AG08396 (cell line): ENCODE results near the gene C1orf174.
A peak's percentile ranks its signal among the peaks of the same experiment; 100 is the strongest.

Source experiments
- DNase-seq: peaks from one replicate; pipeline ENCODE4 v3.0.0; 2012; ENCODE audit warnings: low spot score, mixed read lengths

The C1orf174 gene

DNA sequence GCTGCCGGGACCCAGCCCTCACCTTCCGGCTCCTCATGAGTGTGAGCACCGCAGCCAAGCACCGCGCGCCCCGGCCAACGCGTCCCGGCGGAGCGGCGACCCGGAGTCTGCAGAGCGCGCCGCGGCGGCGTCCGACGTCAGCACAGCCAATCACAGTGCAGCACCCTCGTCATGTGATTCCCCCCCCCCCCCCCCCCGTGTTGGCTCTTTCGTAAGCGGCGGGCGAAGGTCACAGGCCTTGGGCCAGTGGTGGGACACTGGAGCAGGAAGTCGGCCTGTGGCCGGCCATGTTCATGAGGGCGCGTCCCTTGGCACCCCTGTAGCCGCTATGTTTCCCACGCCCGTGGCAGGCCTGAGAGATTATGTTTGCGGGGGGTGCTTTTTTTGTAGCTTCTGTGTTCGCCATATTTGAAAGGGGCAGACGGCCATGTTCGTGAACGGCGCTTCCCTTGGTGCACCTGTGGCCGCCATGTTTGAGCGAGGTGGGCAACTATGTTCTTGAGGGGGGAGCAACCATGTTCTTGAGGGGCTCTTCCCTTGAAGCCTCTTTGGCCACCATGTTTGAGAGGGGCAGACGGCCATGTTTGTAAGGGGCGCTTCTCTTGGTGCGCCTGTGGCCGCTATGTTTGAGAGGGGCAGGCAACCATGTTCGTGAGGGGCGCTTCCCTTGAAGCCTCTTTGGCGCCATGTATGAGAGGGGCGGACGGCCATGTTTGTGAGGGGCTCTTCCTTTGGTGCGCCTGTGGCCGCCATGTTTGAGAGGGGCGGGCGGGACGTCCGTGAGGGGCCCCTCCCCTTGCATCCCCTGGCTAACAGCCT lies at the start of gene C1orf174:
C1orf174 (minus strand) TSS at position 123 of the 819 bp plus-strand sequence; CDS start at position 37, 86 bp downstream.
- peak; percentile 98 for DNase-seq

DNA sequence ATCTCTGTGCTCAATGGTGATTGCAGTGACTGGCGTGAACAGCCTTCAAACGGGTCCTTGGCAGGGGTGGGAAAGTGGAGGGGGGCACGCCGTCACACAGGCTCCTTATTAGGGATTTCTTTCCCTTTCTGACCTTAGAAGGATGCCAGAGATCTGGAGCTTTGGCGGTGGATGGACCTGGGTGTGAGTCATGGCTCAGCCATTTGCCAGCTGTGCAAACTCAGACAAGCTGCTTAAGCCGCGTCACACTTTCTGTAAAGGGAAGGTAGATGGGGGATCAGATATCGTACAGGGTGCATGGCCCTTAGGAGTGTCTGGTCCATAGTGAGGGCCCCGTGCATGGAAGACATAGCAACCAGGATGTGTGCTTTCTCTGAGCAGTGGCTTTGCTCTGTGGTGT lies 48.3 kb upstream of the C1orf174 start:
- DNase-seq = no peak

DNA sequence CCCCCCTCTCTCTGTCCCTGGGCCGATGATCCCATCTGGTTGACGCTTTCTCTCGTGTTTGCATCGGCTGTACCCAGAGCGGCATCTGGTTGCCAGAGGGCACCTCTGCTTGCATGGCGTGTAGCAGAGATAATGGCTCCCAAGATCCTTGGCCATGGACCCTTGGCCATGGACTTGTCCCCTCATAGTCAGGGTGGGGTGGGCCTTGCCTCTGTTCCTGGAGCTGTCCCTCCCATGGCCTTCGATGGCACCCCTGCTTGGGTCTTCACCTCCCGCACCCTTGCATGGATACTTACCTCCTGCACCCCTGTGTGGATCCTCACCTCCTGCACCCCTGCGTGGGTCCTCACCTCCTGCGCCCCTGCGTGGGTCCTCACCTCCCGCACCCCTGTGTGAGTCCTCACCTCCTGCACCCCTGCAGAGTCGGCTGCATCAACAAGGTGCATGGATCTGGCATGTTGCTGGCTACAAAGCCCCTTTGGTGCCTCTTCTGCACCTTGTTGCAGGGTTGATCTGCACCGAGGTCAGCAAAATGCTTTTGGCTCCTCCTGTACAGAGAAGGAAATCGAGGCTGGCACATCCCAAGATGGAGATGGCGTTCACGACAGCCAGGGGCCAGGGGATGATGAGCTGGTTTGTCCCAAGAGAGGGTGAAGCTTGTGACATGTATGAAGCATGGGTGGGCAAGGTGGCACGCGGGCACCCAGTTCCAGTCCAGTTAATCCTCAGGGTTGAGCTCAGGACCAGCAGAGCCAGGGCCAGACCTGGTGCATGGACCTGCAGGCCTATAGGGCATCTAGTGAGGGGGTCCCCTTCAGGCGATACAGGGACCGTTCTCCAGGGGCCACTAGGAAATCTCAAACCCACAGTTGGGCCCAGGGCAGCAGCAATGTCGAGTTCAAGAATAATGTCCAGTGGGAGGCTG lies 46.1 kb upstream of the C1orf174 start:
- no peak for DNase-seq

DNA sequence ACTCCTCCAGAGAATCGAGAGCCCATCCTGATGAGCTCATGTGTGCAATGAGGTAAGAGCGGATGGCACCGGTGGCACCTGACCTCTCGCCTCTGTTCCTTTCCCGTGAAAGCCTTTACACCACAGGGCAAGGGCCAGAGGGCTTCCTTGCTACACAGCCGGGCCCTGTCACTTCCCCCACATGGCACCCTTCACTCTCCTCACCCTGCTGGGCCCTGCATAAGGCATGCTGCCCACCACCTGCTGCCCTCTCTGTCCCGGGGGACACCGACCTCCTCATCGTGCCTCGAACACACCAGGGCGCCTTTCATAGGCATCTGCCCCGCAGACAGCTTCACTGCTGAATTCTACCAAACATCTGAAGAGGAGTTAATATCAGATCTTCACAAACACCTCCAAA lies 45.1 kb upstream of the C1orf174 start:
- DNase-seq = no peak

DNA sequence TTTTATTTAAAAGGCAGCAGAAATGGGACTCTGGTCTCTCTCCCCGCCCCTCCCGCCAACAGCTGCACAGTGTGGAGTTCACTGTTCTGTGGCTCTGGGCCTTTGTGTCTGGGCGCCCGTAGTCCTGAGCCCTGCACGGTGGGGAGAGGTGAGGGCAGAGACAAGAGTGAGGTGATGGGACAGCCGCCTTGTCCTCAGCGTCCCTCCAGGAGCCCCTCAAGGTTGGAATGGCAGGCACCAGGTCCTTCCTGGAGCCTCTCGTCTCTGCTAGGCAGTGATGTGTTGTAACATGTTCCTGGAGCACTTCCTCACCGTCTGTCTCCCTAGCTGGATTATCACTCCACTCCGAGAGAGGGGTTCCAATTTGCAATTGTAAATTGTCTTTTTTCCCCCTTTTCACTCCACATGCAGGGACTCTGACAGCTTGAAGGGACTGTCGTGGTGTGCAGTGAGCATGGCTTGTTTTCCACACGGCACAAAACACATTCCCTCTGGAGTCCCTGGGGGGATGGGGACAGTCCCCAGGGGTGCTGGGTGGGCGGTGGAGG lies 44.6 kb upstream of the C1orf174 start:
- DNase-seq = no peak

DNA sequence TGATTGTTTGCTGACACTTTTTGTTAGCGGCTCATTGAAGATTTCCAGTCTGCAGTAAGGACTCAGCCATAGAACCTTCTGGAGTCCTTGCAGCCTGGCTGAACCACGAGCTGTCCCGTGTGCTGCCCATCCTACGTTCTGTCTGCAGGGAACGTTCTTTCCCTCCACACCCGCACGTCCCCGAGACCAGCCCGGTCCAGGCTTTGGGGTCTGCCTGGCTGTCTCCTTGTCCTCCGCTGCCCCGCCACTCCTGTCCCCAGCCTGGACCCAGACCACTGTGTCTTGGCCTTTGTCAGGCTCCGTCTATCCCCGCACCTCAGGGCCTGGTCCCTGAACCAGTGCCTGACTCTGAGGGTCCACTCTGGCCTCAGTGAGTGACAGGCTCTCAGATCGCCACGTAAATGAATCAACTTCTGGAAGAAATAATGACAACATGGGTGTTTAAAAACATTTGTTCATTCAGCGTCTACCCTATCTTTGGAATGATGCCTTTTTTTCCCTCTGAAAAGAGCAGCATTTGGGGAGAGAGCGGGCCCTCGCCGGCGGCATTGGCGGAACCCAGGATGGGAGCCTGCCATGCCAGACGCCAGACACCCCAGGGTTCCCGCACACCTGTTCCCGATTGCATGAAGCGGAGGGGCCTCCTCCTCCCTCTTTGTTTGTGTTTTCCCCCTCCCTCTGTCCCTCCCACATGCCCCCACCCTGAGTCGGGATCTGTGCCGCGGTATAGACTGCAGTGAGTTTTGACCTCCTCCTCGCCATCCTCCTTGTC lies 43.9 kb upstream of the C1orf174 start:
- DNase-seq = no peak

DNA sequence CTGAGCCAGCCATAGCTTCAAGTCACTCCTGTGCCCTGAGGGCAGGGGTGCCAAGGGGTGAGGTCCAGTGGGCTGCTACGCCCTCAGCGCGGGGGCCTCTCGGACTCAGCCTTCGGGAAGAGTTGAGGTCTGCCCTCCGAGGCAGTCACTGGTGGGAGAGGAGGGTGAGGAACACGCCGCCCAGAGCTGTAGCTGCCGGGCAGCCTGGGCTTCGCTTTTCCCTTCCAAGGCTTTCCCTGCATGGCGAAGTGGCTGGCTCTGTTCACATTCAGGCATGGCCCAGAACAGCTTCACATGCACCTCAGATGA lies 43.0 kb upstream of the C1orf174 start:
- no peak for DNase-seq

DNA sequence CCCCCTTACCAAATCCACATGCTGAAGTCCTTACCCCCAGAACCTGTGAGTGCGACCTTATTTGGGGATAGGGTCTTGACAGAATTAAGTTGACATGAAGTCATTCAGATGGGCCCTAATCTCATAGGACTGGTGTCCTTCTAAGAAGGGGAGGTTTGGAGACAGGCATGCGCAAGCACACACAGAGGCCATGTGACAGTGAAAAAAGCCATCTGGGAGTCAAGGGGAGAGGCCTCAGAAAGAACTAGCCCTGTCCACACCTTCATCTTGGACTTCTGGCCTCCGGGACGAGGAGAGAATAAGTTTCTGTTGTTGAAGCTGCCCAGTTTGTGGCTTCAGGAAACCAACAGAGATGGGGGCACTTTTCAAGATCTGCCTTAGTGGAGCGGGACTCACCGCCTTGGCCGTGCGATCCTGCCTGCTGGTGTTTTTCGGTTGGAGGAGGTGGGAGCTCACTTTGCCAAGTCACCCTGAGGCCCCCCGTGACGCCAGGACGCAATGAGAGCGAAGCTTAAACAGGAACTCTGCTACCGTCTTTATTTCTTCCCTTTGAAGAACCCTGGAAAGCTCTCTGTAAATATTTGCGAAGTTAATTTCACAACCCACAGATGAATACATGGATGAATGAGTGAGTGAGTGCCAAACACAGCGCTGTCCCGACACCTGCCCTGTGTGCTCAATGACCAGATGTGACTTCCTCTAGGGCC lies 42.5 kb upstream of the C1orf174 start:
- no peak for DNase-seq

DNA sequence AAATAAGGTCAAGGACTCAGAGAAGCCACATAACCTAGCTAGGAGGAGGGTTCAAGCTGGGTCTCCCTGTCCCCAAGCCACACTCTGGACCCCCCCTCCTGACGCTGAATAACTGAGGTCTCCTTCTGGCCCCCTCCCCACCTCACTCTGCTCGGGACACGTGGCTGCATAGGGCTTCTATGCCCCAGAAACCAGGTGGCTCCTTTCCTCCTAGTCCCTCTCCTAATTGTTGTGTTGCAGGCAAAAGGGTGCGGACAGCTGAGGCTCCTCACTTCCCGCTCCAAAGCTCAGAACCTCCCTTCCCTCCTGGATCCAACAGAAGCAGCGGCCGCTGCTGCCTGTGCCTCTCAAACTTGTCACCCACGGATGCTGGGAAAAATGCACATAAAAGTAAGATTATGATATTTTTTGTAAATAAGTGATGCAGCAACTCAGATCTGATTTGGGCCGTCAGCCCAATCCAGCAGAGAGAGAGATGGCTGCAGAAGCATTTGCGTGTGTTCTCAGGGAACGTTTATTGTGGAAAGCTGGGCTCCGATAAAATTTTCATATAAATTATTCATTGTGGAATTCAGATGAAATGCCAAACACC lies 40.8 kb upstream of the C1orf174 start:
- DNase-seq = no peak

DNA sequence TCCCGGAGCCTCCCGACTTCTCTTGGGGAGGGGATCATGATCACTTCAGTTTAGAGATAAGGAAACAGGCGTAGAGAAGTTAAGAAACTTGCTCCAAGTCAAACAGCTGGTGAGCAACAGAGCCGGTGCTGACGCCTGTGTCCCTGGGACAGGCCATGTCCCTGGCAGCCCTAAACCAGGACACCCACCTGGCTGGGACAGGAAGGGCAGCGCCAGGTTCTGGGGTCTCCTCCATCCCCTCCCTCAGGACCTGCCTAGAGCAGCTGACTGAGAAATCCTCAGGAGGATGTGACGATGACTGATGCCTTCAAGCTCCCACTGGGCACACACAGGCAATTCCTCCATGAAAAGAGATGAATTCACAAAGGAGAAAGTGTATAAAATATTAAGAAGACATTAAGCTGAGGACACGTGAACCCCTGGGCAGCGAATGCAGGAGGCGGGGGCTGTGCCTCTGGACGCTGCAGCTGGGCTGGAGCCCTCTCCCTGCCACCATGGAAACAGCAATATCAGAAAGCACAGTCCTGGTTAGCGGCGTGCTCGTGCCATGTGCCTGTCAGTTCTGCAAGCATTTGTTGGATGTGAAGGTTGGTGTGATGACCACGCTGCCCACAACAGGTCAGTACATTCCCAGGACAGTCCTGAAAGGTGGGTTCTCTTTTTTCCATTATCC lies 40.1 kb upstream of the C1orf174 start:
- DNase-seq = no peak

DNA sequence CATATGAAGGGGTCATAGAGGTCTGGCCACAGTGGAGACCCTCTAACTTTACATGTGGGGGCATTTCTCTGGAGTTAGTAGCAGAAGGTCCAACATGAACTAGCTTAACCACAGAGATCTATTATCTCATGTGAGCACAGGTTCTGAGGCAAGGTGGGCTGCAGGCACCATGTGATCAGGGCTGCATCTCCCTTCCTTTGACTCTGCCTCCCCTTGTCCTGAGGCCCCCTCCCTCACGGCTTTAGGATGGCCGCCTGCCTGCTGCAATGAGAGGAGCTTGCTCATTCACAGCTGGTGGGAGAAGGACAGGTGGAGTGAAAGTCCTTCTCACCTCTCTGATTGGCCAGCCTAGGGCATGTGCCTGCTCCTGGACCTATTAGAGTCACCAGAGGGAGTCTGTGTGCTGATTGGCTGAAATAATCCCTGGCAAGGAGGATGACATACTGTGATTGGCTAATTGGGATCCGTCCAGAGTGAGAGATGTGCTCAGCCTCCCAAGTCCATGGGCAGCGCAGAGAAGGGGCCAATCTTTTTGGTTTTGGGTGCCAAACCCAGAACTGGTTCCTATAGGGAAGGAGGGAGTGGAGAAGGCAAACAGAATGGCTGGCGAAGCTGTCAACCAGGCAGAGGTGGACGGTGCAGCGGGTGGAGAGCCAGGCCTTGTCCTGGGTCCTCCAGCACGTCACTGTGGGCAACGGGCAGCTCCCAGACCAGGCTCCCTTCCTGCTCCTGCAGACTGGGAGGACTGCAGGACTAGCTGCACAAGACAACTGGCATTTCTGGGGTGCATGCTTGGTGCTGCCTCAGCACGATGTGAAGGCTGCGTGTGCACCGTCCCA lies 39.4 kb upstream of the C1orf174 start:
- DNase-seq = no peak

DNA sequence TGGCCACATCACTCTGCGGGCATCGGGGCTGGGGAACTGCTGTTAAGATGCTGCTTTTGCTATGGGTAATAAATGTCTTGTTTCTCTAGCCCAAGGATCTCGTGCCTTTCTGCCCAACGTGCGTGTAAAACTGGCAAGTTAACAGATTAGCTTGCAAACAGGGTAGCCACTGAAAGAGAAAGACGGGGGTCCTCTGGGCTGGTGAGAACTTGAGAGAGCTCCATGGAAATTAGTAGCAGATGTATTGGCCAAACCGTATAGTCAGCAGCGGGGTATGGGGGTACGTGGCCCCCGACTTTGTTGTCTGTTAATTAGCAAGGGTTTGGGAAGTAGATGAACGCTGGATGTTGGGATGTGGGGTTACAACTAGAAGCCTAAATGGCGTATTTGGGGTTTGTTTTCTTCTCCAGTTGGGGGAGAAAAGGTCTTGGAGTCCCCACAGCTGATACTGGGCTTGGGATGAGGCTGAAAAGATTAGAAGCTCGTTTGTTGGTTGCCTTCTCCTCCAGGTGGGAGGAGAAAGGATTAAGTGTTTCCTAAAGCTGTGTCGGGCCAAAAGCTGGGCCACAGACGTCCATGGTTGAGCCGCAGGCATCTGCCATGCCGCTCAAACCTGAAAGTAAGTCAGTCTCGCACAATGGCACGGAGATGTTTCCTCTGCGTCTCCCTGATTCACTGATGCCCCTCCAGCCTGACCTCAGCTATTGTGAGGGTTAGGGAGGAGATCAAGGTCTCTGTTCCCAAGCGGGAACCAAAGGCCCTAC lies 32.3 kb upstream of the C1orf174 start:
- no peak for DNase-seq

DNA sequence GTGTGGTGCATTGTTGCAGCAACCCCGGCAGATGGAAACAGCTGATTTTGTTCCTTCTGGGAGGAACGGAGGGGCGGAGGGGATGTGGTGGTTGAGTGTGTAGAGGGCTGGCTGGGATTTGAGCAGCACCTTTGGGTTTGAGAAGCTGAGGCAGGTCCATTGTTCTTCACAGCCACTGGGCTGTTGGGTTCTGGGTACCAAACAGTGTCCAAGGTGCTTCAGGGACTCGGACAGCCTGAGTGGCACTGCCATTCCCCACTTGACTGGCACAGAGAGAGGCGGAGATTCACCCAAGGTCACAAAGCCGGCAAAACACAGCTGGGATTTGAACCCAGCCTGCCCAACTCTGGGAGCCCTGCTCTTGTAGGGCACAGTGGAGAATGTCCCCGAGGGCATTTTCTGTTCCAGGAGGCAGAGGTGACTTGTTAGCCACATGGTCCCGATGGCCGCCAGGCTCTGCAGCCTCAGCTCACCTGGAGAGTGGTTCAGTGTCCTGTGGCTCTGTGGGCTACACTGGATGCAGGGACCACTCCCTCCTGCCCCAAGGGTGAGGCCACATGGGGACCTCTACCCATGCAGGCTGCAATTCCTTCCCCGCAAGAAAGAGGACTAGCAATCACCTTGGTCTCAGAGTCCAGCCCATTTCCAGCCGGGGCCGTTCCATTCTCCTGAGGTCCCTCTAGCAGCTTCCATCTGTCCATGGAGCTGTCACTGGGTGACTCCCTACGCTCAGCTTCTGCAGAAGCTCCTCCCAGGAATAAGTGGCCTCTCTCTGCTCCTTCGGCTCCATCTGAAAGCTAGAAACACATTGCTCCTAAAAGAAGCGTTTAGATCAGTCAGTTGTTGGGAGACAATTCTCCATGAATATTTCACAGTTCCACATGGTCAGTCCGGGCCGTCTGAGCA lies 31.2 kb upstream of the C1orf174 start:
- DNase-seq = no peak

DNA sequence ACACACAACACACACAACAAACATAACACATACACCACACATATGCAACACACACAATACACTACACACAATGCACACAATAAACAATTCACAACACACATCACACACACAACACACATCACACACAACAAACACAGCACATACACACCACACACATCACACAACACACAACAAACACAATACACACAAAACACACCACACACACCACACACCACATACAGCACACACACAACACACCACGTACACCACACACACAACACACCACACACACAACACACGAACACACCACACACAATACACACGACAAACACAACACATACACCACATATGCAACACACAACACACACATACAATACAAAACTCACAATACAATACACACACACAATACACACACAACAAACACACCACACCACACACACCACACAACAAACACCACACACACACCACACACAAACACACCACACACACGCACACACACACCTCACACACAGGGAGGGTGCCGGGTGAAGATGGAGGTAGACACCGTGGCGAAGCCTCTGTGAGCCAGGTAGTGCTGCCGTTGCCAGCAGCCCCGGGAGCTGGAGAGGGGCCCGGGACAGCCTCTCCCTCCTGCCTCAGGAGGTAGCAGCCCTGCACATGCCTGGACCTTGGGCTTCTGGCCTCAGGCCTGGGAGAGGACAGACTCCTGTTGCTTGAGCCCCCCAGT lies 30.4 kb upstream of the C1orf174 start:
- no peak for DNase-seq

DNA sequence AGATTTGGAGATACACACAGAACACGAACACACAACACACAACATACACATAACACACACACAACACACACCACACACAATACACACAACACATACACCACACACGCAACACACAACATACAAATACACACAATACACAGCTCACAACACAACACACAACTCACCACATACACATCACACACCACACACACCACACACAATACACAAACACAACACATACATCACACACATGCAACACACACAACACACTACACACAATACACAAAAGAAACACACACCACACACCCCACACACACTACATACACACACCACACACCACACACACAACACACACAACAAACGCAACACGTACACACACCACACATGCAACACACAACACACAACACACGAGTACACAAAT lies 29.1 kb upstream of the C1orf174 start:
- DNase-seq = no peak

DNA sequence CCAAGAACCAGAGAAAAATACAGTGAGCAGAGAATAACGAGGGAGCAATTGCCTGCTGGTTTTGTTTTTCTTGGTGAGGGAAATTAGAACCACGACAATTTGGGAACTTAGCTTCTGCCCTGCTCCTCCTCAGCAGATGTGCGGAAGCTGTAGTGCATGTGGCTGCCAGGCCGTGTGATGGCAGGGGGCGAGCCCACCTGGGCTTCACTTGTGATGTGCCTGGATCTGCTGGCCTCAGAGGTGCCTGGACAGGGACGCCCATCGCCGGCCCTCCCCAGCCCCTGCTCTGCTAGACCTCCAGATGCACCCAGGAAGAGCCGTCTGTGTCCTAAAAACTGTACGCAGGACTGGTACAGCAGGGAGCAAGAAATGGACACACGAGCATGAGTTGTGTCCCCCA lies 28.5 kb upstream of the C1orf174 start:
- no peak for DNase-seq

DNA sequence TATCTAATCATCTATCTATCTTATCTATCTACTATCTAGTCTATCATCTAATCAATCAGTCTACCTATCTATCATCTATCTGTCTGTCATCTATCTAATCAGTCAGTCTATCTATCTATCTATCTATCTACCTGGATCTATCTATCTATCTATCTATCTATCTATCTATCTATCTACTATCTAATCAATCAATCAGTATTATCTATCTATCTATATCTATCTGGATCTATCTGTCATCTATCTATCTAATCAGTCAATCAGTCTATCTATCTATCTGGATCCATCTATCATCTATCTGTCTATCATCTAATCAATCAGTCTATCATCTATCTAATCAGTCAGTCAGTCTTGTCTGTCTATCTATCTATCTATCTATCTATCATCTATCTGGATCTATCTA lies 26.9 kb upstream of the C1orf174 start:
- no peak for DNase-seq
